GM12872 (cell line): ENCODE results near the gene GNPTAB.

Experiments used
- CTCF ChIP-seq: IDR thresholded peaks from 3 replicates; pipeline ENCODE4 v1.5.1; 2011; ENCODE audit warnings: low read depth, mild to moderate bottlenecking, low read length, moderate library complexity; ENCODE audit not compliant: insufficient read depth

The GNPTAB gene

GRCh38 chr12:101772012-101772775, 58.6 kb downstream of the GNPTAB start:
- TF ChIP-seq CTCF: no peak

GRCh38 chr12:101769865-101770264, 60.9 kb downstream of the GNPTAB start:
- TF ChIP-seq CTCF: no peak

GRCh38 chr12:101768781-101769180, 62.0 kb downstream of the GNPTAB start:
- TF ChIP-seq CTCF: no peak

GRCh38 chr12:101767537-101767936, 63.2 kb downstream of the GNPTAB start:
- no peak for TF ChIP-seq CTCF

- TF ChIP-seq CTCF: no peak
Observed at GRCh38 chr12:101764051-101764792, 66.5 kb downstream of the GNPTAB start.

- TF ChIP-seq CTCF: no peak
Observed at GRCh38 chr12:101763246-101763931, 67.4 kb downstream of the GNPTAB start.

GRCh38 chr12:101761781-101762180, 69.0 kb downstream of the GNPTAB start:
- no peak for TF ChIP-seq CTCF
